ENCODE measurements around the gene MED12. TPM values are rescaled to one million over a fixed set of nuclear protein-coding genes. Genes with fewer than 3 reads are reported as not detected.

The MED12 gene
- 8.3 to 11.9 TPM (median 10.2 TPM) in 5 replicates for total RNA-seq (2022; extraction: Qiagen RNA extraction)

GRCh38 chrX:71118032-71118984 lies at the start of gene MED12:
Gene MED12 (plus strand): TSS chrX:71118596. CDS start chrX:71118755, 159 bp downstream.

GRCh38 chrX:71095555-71095980 lies 22.8 kb upstream of the MED12 start, which contains the start of gene FOXO4:
Gene FOXO4 (plus strand): TSS chrX:71095851. CDS start chrX:71096529, 678 bp downstream.

GRCh38 chrX:71106427-71106826 lies 12.0 kb upstream of the MED12 start, which contains the start of gene CXorf65:
Gene CXorf65 (minus strand): TSS chrX:71106740. CDS start chrX:71106556, 184 bp downstream.

GRCh38 chrX:71111141-71111843 lies 7.1 kb upstream of the MED12 start, which contains the start of gene IL2RG:
Gene IL2RG (minus strand): TSS chrX:71111577. CDS start chrX:71111539, 38 bp downstream.

GRCh38 chrX:71144651-71145050 lies 26.3 kb downstream of the MED12 start, which contains the start of gene NLGN3:
Gene NLGN3 (plus strand): TSS chrX:71144841. CDS start chrX:71147750, 2,909 bp downstream.

Other genes with a start within 250 kb of the MED12 start
- gene TEX11, start 209.9 kb upstream of the MED12 start, total RNA-seq (2022; extraction: Qiagen RNA extraction): not detected in 5 replicates
- gene SLC7A3, start 187.5 kb upstream of the MED12 start, total RNA-seq (2022; extraction: Qiagen RNA extraction): not detected in 5 replicates
- 71.4 to 76.6 TPM (median 72.8 TPM) in 5 replicates for gene SNX12, start 50.3 kb upstream of the MED12 start, total RNA-seq (2022; extraction: Qiagen RNA extraction)
- gene FOXO4, start 22.7 kb upstream of the MED12 start, total RNA-seq (2022; extraction: Qiagen RNA extraction): 0.91 to 1.9 TPM (median 1.5 TPM) in 5 replicates
- not detected in 5 replicates for gene CXorf65, start 11.9 kb upstream of the MED12 start, total RNA-seq (2022; extraction: Qiagen RNA extraction)
- gene IL2RG, start 7.0 kb upstream of the MED12 start, total RNA-seq (2022; extraction: Qiagen RNA extraction): 0.11 to 0.30 TPM (median 0.23 TPM) in 4 of 5 replicates, not detected in the other
- gene NLGN3, start 26.2 kb downstream of the MED12 start, total RNA-seq (2022; extraction: Qiagen RNA extraction): 0.89 to 1.1 TPM (median 1.1 TPM) in 5 replicates
- gene GJB1, start 104.6 kb downstream of the MED12 start, total RNA-seq (2022; extraction: Qiagen RNA extraction): 0.09 to 0.13 TPM (median 0.10 TPM) in 3 of 5 replicates, not detected in the others
- gene ZMYM3, start 135.5 kb downstream of the MED12 start, total RNA-seq (2022; extraction: Qiagen RNA extraction): 10.2 to 14.3 TPM (median 13.1 TPM) in 5 replicates
- gene NONO, start 165.0 kb downstream of the MED12 start, total RNA-seq (2022; extraction: Qiagen RNA extraction): 340 to 388 TPM (median 374 TPM) in 5 replicates
- 0.79 to 1.2 TPM (median 1.0 TPM) in 5 replicates for gene ITGB1BP2, start 183.2 kb downstream of the MED12 start, total RNA-seq (2022; extraction: Qiagen RNA extraction)
- 12.1 to 17.1 TPM (median 16.0 TPM) in 5 replicates for gene TAF1, start 247.8 kb downstream of the MED12 start, total RNA-seq (2022; extraction: Qiagen RNA extraction)